Mononuclear cell (primary cell): ENCODE measurements around the gene PLCH1. TPM values are rescaled to one million over a fixed set of nuclear protein-coding genes. Genes with fewer than 3 reads are reported as not detected.

Experiments used
- H3K27me3 ChIP-seq: 2 replicates; pipeline ENCODE4 v1.6.0; 2011; ENCODE audit warnings: low read length, control low read depth; ENCODE audit not compliant: insufficient read depth
- H3K4me1 ChIP-seq: 2 replicates; pipeline ENCODE4 v1.5.1; 2011; ENCODE audit warnings: mild to moderate bottlenecking, low read length, control low read depth; ENCODE audit not compliant: insufficient read depth
- H3K4me3 ChIP-seq: 2 replicates; pipeline ENCODE4 v1.5.1; 2011; ENCODE audit warnings: mild to moderate bottlenecking, low read length, moderate library complexity
- H3K9me3 ChIP-seq: 2 replicates; pipeline ENCODE4 v1.5.1; 2011; ENCODE audit warnings: low read depth, mild to moderate bottlenecking, control low read depth, low read length
- total RNA-seq: library from RNA; depleted of rRNA; stranded (reverse); fragments of >200 nt; gene quantifications from one replicate; pipeline ENCODE4 v1.2.3, GENCODE V29; 2012

Gene PLCH1
- total RNA-seq, 1 donor = 0.94 TPM

GRCh38 chr3:155554777-155555451, 190.0 kb downstream of the PLCH1 start:
- Histone ChIP-seq H3K4me1 (no peaks in the 10 kb centered on the region), H3K4me3 (no peak overlapping the region), H3K9me3 (no peaks in the 10 kb centered on the region), H3K27me3 (no peaks in the 10 kb centered on the region)

- H3K4me1 ChIP-seq = no peaks in the 10 kb centered on the region
Observed at GRCh38 chr3:155553780-155554179, 191.1 kb downstream of the PLCH1 start.

GRCh38 chr3:155553326-155553725, 191.5 kb downstream of the PLCH1 start:
- no peak overlapping the region for H3K4me3 ChIP-seq
- no peaks in the 10 kb centered on the region for H3K4me1 ChIP-seq
- H3K27me3 ChIP-seq = no peaks in the 10 kb centered on the region
- no peaks in the 10 kb centered on the region for H3K9me3 ChIP-seq

More at GRCh38 chr3:155553780-155554179, 191.1 kb downstream of the PLCH1 start:
- no peaks in the 10 kb centered on the region for H3K9me3 ChIP-seq
- no peak overlapping the region for H3K4me3 ChIP-seq
- H3K27me3 ChIP-seq = no peaks in the 10 kb centered on the region

- Histone ChIP-seq H3K4me1 (no peaks in the 10 kb centered on the region), H3K9me3 (no peaks in the 10 kb centered on the region), H3K4me3 (no peak overlapping the region), H3K27me3 (no peaks in the 10 kb centered on the region)
Observed at GRCh38 chr3:155550391-155550790, 194.5 kb downstream of the PLCH1 start.

GRCh38 chr3:155549087-155549486, 195.8 kb downstream of the PLCH1 start:
- Histone ChIP-seq H3K4me1 (no peaks in the 10 kb centered on the region), H3K4me3 (no peak overlapping the region), H3K27me3 (no peaks in the 10 kb centered on the region), H3K9me3 (no peaks in the 10 kb centered on the region)

- Histone ChIP-seq H3K4me1 (no peaks in the 10 kb centered on the region), H3K27me3 (no peaks in the 10 kb centered on the region), H3K4me3 (no peak overlapping the region), H3K9me3 (no peaks in the 10 kb centered on the region)
Observed at GRCh38 chr3:155548195-155548594, 196.7 kb downstream of the PLCH1 start.

- Histone ChIP-seq H3K9me3 (no peaks in the 10 kb centered on the region), H3K4me3 (no peak overlapping the region), H3K27me3 (no peaks in the 10 kb centered on the region), H3K4me1 (no peaks in the 10 kb centered on the region)
Observed at GRCh38 chr3:155535098-155535497, 209.8 kb downstream of the PLCH1 start.

GRCh38 chr3:155528579-155528978, 216.3 kb downstream of the PLCH1 start:
- Histone ChIP-seq H3K9me3 (no peaks in the 10 kb centered on the region), H3K4me1 (no peaks in the 10 kb centered on the region), H3K27me3 (no peaks in the 10 kb centered on the region), H3K4me3 (no peak overlapping the region)

- H3K9me3 ChIP-seq = no peaks in the 10 kb centered on the region
- H3K4me3 ChIP-seq = no peak overlapping the region
- no peaks in the 10 kb centered on the region for H3K4me1 ChIP-seq
- H3K27me3 ChIP-seq = no peaks in the 10 kb centered on the region
Observed at GRCh38 chr3:155525324-155525833, 219.5 kb downstream of the PLCH1 start.

GRCh38 chr3:155520463-155520862, 224.4 kb downstream of the PLCH1 start:
- Histone ChIP-seq H3K4me1 (no peaks in the 10 kb centered on the region), H3K27me3 (no peaks in the 10 kb centered on the region), H3K4me3 (no peak overlapping the region), H3K9me3 (no peaks in the 10 kb centered on the region)

- no peaks in the 10 kb centered on the region for H3K4me1 ChIP-seq
- no peaks in the 10 kb centered on the region for H3K27me3 ChIP-seq
- H3K4me3 ChIP-seq = no peak overlapping the region
- H3K9me3 ChIP-seq = no peaks in the 10 kb centered on the region
Observed at GRCh38 chr3:155519078-155519477, 225.8 kb downstream of the PLCH1 start.

GRCh38 chr3:155517903-155518302, 227.0 kb downstream of the PLCH1 start:
- no peak overlapping the region for H3K4me3 ChIP-seq
- no peaks in the 10 kb centered on the region for H3K9me3 ChIP-seq
- no peaks in the 10 kb centered on the region for H3K27me3 ChIP-seq

GRCh38 chr3:155516439-155516838, 228.4 kb downstream of the PLCH1 start:
- Histone ChIP-seq H3K9me3 (no peaks in the 10 kb centered on the region), H3K4me3 (no peak overlapping the region), H3K4me1 (no peaks in the 10 kb centered on the region), H3K27me3 (no peaks in the 10 kb centered on the region)

More at GRCh38 chr3:155517903-155518302, 227.0 kb downstream of the PLCH1 start:
- H3K4me1 ChIP-seq = no peaks in the 10 kb centered on the region

GRCh38 chr3:155512867-155513261, 232.0 kb downstream of the PLCH1 start:
- H3K27me3 ChIP-seq = no peaks in the 10 kb centered on the region
- H3K9me3 ChIP-seq = no peaks in the 10 kb centered on the region
- no peaks in the 10 kb centered on the region for H3K4me1 ChIP-seq
- H3K4me3 ChIP-seq = no peak overlapping the region

GRCh38 chr3:155512175-155512866, 232.6 kb downstream of the PLCH1 start:
- Histone ChIP-seq H3K4me1 (no peaks in the 10 kb centered on the region), H3K27me3 (no peaks in the 10 kb centered on the region), H3K4me3 (no peak overlapping the region), H3K9me3 (no peaks in the 10 kb centered on the region)

- Histone ChIP-seq H3K27me3 (no peaks in the 10 kb centered on the region), H3K9me3 (no peaks in the 10 kb centered on the region), H3K4me1 (no peaks in the 10 kb centered on the region), H3K4me3 (no peak overlapping the region)
Observed at GRCh38 chr3:155504682-155505081, 240.2 kb downstream of the PLCH1 start.
